Measurements from ENCODE around the gene LY6G6D. TPM values are rescaled to one million over a fixed set of nuclear protein-coding genes. Genes with fewer than 3 reads are reported as not detected.

LY6G6D gene
- total RNA-seq, 1 donor from 2014 or later: not detected

DNA sequence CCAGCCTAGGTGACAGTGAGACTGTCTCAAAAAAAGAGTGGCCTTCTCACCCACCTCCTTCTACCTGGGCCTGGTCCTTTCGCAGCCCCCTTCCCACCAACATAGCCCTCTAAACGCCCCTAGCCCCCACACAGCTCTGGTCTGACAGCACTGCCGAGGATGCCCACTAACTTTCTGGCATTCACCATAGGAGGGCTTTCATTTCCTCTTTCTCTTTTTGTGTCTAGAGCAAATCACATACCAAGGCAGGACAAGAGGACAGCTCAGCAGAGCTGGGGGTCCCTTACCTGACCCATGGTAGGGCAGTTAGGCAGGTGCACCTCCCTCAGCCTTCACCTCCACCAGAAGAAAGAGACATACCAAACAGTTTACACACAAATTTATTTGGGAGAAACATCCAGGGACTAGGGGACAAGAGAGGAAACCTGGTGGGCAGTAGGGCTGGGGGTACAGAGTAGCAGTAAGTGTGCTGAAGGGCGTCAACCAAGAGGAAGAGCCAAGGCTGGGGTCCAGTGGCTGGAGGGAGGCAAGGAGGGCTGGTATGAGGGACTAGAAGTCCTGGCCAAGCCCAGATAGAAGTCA lies 38.7 kb upstream of the LY6G6D start:
- Mint-ChIP-seq H3K36me3 (ENCODE audit: unreplicated experiment) (peaks cover 8% of the 10 kb centered on the region), H3K4me3 (ENCODE audit: unreplicated experiment) (no peak overlapping the region), H3K4me1 (ENCODE audit: unreplicated experiment) (peaks cover 14% of the 10 kb centered on the region), H3K9me3 (ENCODE audit: unreplicated experiment) (no peaks in the 10 kb centered on the region), H3K27ac (ENCODE audit: unreplicated experiment) (no peak overlapping the region), H3K27me3 (ENCODE audit: unreplicated experiment) (no peaks in the 10 kb centered on the region)
- no peak for DNase-seq (ENCODE audit: extremely low spot score, unreplicated experiment)
- TF ChIP-seq, protein P1, sequence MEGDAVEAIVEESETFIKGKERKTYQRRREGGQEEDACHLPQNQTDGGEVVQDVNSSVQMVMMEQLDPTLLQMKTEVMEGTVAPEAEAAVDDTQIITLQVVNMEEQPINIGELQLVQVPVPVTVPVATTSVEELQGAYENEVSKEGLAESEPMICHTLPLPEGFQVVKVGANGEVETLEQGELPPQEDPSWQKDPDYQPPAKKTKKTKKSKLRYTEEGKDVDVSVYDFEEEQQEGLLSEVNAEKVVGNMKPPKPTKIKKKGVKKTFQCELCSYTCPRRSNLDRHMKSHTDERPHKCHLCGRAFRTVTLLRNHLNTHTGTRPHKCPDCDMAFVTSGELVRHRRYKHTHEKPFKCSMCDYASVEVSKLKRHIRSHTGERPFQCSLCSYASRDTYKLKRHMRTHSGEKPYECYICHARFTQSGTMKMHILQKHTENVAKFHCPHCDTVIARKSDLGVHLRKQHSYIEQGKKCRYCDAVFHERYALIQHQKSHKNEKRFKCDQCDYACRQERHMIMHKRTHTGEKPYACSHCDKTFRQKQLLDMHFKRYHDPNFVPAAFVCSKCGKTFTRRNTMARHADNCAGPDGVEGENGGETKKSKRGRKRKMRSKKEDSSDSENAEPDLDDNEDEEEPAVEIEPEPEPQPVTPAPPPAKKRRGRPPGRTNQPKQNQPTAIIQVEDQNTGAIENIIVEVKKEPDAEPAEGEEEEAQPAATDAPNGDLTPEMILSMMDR (IDR thresholded peaks at IDR 0.05): no peak

GRCh38 chr6:31676904-31677303 lies 38.2 kb upstream of the LY6G6D start:
- Mint-ChIP-seq H3K27ac (ENCODE audit: unreplicated experiment) (no peak overlapping the region), H3K4me3 (ENCODE audit: unreplicated experiment) (no peak overlapping the region), H3K4me1 (ENCODE audit: unreplicated experiment) (peaks cover 16% of the 10 kb centered on the region), H3K9me3 (ENCODE audit: unreplicated experiment) (no peaks in the 10 kb centered on the region), H3K27me3 (ENCODE audit: unreplicated experiment) (no peaks in the 10 kb centered on the region), H3K36me3 (ENCODE audit: unreplicated experiment) (peaks cover 7% of the 10 kb centered on the region)
- TF ChIP-seq, protein P1 (IDR thresholded peaks at IDR 0.05): no peak
- DNase-seq (ENCODE audit: extremely low spot score, unreplicated experiment): no peak

DNA sequence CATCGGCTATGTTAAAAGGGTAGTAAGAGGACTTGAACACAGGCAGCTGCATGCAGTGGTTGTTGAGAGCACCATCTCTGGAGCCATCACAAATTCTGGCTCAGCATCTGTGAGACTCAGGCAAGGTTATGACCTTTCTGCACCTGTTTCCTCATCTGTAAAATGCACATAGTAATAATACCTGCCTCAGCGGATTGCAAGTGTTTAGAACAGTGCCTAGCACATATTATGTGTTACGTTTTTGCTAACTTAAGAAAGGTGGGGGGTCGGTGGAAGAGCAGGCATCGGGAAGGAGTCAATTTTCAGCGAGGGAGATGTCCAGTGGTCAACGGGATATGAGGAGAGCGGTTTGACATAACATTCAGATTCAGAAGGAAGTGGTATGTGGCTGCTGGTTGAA lies 37.2 kb upstream of the LY6G6D start:
- Mint-ChIP-seq H3K36me3 (ENCODE audit: unreplicated experiment) (no peaks in the 10 kb centered on the region), H3K4me1 (ENCODE audit: unreplicated experiment) (peaks cover 16% of the 10 kb centered on the region), H3K27ac (ENCODE audit: unreplicated experiment) (no peak overlapping the region), H3K27me3 (ENCODE audit: unreplicated experiment) (no peaks in the 10 kb centered on the region), H3K9me3 (ENCODE audit: unreplicated experiment) (no peaks in the 10 kb centered on the region), H3K4me3 (ENCODE audit: unreplicated experiment) (no peak overlapping the region)
- TF ChIP-seq, protein P1 (IDR thresholded peaks at IDR 0.05): no peak
- no peak for DNase-seq (ENCODE audit: extremely low spot score, unreplicated experiment)

DNA sequence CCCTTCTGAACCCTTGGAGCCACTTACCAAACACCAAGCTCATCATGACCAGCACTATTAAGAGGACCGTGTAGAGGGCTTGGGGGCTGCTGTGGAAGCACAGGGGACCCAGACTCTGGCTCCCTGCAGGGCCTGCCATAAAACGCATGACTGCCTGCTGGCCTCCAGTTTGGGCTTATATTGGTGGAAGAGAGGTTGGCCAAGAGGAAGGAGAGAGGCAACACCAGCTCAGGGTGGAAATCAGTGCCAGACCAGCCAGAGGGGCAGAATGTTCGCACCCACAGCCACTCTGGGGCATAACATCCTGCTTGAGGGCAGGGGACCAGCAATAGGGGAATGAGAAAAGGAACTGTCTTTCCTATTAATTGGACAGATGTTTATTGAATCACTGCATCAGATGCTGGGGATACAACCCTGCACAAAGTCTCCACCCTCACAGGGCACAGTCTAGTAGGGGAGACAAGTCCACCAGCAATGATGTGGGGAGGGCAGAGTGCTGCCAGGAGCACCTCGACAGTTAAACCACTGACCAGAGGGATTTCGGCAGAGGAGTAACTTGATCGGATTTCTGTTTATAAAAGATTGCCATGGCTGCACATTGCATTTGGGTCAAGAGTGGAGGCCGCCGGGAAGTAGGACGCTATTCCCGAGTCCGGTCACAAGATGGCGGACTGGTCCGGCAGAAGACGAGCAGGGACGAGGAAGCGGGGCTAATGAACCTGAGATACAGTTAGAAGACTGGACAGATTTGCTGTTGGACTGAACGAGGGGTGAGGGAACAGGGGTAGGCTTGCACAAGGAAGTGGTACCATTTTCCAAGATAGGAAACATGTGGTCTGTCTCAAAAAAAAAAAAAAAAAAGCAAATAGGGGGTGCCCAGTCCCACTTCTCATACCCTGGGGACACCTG lies 34.7 kb upstream of the LY6G6D start, which contains the start of gene LY6G5C:
LY6G5C (minus strand) TSS at position 842 of the 909 bp plus-strand sequence; CDS start at position 148, 694 bp downstream.
- Mint-ChIP-seq H3K4me3 (ENCODE audit: unreplicated experiment) (peak within 1 kb of the TSS; percentile 73), H3K27me3 (ENCODE audit: unreplicated experiment) (no peaks in the 10 kb centered on the region), H3K4me1 (ENCODE audit: unreplicated experiment) (peaks cover 16% of the 10 kb centered on the region), H3K36me3 (ENCODE audit: unreplicated experiment) (peaks cover under 1% of the 10 kb centered on the region), H3K9me3 (ENCODE audit: unreplicated experiment) (no peaks in the 10 kb centered on the region), H3K27ac (ENCODE audit: unreplicated experiment) (peak within 1 kb of the TSS; percentile 90)
- TF ChIP-seq, protein P1 (IDR thresholded peaks at IDR 0.05): peak; percentile 83
- DNase-seq (ENCODE audit: extremely low spot score, unreplicated experiment): peak; percentile 93

- Mint-ChIP-seq H3K27ac (ENCODE audit: unreplicated experiment) (peak overlapping the region; percentile 90), H3K9me3 (ENCODE audit: unreplicated experiment) (no peaks in the 10 kb centered on the region), H3K4me3 (ENCODE audit: unreplicated experiment) (peak overlapping the region; percentile 73), H3K27me3 (ENCODE audit: unreplicated experiment) (no peaks in the 10 kb centered on the region), H3K4me1 (ENCODE audit: unreplicated experiment) (peaks cover 16% of the 10 kb centered on the region), H3K36me3 (ENCODE audit: unreplicated experiment) (peaks cover 5% of the 10 kb centered on the region)
- no peak for DNase-seq (ENCODE audit: extremely low spot score, unreplicated experiment)
- TF ChIP-seq, protein P1 (IDR thresholded peaks at IDR 0.05): no peak
Measured at GRCh38 chr6:31681135-31681671, 33.9 kb upstream of the LY6G6D start.
